Neural progenitor cell (in vitro differentiated cells): ENCODE measurements around the gene TRPM2. TPM values are rescaled to one million over a fixed set of nuclear protein-coding genes. Genes with fewer than 3 reads are reported as not detected.
"Not testable (repeated sequence)": the region's sequence is repeated elsewhere in the genome, so short reads cannot be mapped to it uniquely, and the experiment has no call there.

Experiments used
- DNase-seq: peaks from one replicate; pipeline ENCODE4 v3.0.0-alpha.2; 2016; ENCODE audit warnings: low spot score
- H2AFZ ChIP-seq: fragments of 200-600 bp; sonication (generic); replicated peaks from 2 replicates; pipeline ENCODE4 v1.6.1; 2016; ENCODE audit warnings: antibody characterized with exemption
- H3F3A ChIP-seq: fragments of 200-600 bp; sonication (generic); 2 replicates; pipeline ENCODE4 v1.6.1; 2016; ENCODE audit warnings: antibody characterized with exemption, low read depth
- H3K27ac ChIP-seq: fragments of 200-600 bp; sonication (generic); 2 replicates; pipeline ENCODE4 v1.5.1; 2016; ENCODE audit warnings: mild to moderate bottlenecking
- H3K27me3 ChIP-seq: fragments of 200-600 bp; sonication (generic); 2 replicates; pipeline ENCODE4 v1.6.1; 2016; ENCODE audit warnings: mild to moderate bottlenecking, moderate library complexity
- H3K36me3 ChIP-seq: fragments of 200-600 bp; sonication (generic); 2 replicates; pipeline ENCODE4 v1.5.1; 2016
- H3K4me1 ChIP-seq: fragments of 200-600 bp; sonication (generic); 2 replicates; pipeline ENCODE4 v1.6.1; 2016; ENCODE audit warnings: mixed run types
- H3K4me2 ChIP-seq: fragments of 200-600 bp; sonication (generic); 2 replicates; pipeline ENCODE4 v1.6.1; 2016
- H3K4me3 ChIP-seq: fragments of 200-600 bp; sonication (generic); 2 replicates; pipeline ENCODE4 v1.5.1; 2016
- H3K79me2 ChIP-seq: fragments of 200-600 bp; sonication (generic); 2 replicates; pipeline ENCODE4 v1.6.1; 2016; ENCODE audit warnings: low read depth
- H3K9ac ChIP-seq: fragments of 200-600 bp; sonication (generic); 2 replicates; pipeline ENCODE4 v1.6.1; 2016
- H3K9me3 ChIP-seq: fragments of 200-600 bp; sonication (generic); 2 replicates; pipeline ENCODE4 v1.5.1; 2016; ENCODE audit warnings: low read depth
- H4K20me1 ChIP-seq: fragments of 200-600 bp; sonication (generic); 2 replicates; pipeline ENCODE4 v1.6.1; 2016; ENCODE audit warnings: low read depth
- H3K27ac Mint-ChIP-seq: 3 replicates; pipeline ENCODE4 v1.8.0; 2021; ENCODE audit warnings: mixed read lengths
- H3K27me3 Mint-ChIP-seq: 2 replicates; pipeline ENCODE4 v1.8.0; 2022; ENCODE audit warnings: low read depth, mild to moderate bottlenecking, inconsistent platforms, moderate library complexity, mixed read lengths; ENCODE audit not compliant: insufficient read depth
- H3K36me3 Mint-ChIP-seq: 3 replicates; pipeline ENCODE4 v1.8.0; 2021; ENCODE audit warnings: mixed read lengths
- H3K4me1 Mint-ChIP-seq: 3 replicates; pipeline ENCODE4 v1.8.0; 2021; ENCODE audit warnings: mixed read lengths
- H3K4me3 Mint-ChIP-seq: 3 replicates; pipeline ENCODE4 v1.8.0; 2021; ENCODE audit warnings: mild to moderate bottlenecking, moderate library complexity, mixed read lengths
- H3K9me3 Mint-ChIP-seq: 3 replicates; pipeline ENCODE4 v1.8.0; 2020; ENCODE audit warnings: mixed read lengths
- CTCF ChIP-seq: fragments of 200-600 bp; sonication (generic); IDR thresholded peaks from 2 replicates; pipeline ENCODE4 v1.5.1; 2017; ENCODE audit warnings: antibody characterized with exemption, mild to moderate bottlenecking
- EZH2 ChIP-seq: fragments of 200-600 bp; sonication (generic); IDR thresholded peaks from 2 replicates; pipeline ENCODE4 v1.6.1; 2017; ENCODE audit warnings: antibody characterized with exemption, mild to moderate bottlenecking, moderate library complexity
- EZH2phosphoT487 ChIP-seq: fragments of 200-600 bp; sonication (generic); IDR thresholded peaks from 2 replicates; pipeline ENCODE4 v1.6.1; 2017; ENCODE audit warnings: antibody characterized with exemption
- total RNA-seq: library from RNA; depleted of rRNA; stranded (reverse); fragments of >200 nt; gene quantifications from 2 replicates; pipeline ENCODE4 v1.2.3, GENCODE V29; 2015; ENCODE audit warnings: low replicate concordance

Gene TRPM2
- total RNA-seq, 1 donor from 2014 or later: not detected

DNA sequence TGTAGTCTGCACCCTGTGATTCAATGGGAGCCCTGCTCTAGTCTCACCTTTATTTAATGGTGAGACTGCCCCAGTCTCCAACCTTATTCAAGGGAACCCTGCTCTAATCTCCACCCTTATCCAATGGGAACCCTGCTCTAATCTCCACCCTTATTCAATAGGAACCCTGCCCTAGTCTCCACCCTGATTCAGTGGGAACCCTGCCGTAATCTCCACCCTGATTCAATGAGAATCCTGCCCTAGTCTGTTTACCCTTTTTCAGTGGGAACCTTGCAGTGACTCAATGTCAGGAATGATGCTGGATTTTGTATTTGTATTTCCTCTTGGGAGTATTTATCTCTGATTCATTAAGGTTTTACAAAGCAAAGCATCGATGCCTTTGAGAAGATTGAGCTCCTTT, 39.5 kb downstream of the TRPM2 start:
- DNase-seq: peak; percentile 51
- Mint-ChIP-seq H3K36me3 (no peaks in the 10 kb centered on the region), H3K9me3 (peaks cover 11% of the 10 kb centered on the region), H3K4me3 (no peak overlapping the region), H3K4me1 (no peaks in the 10 kb centered on the region), H3K27ac (no peak overlapping the region), H3K27me3 (peaks cover 8% of the 10 kb centered on the region)
- TF ChIP-seq EZH2phosphoT487 (no peak), CTCF (no peak), EZH2 (no peak)
- Histone ChIP-seq H3K9me3 (no peaks in the 10 kb centered on the region), H3K36me3 (no peaks in the 10 kb centered on the region), H3K9ac (no peak overlapping the region), H3K4me2 (peak overlapping the region; percentile 4), H3K4me3 (no peak overlapping the region), H4K20me1 (no peaks in the 10 kb centered on the region), H2AFZ (no peak overlapping the region), H3K79me2 (no peaks in the 10 kb centered on the region), H3K27ac (no peak overlapping the region), H3K27me3 (no peaks in the 10 kb centered on the region), H3F3A (no peaks in the 10 kb centered on the region), H3K4me1 (peaks cover 8% of the 10 kb centered on the region)

DNA sequence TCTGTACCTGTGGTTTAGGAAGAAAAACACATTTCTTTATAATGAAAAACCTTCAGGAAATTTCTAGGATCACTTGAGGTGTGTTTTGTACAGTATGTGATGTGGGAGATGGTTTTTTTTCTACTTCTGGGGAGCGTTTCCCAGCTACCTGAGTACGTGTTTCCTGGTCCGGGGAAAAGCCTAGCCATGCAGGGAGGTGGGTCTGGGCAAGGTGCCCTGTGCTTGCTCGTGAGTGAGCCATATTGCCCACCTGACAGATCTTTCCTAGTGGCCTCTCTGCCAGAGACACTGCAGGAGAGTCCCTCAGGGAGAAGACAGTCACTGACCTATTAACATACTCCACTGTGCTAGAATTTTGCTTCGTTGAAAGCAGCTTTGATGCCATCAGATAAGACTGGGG, 41.3 kb downstream of the TRPM2 start:
- H3K27ac Mint-ChIP-seq: peak overlapping the region; percentile 74
- H3K9me3 Mint-ChIP-seq: peaks cover 7% of the 10 kb centered on the region

GRCh38 chr21:44395260-44395659, 41.8 kb downstream of the TRPM2 start:
- TF ChIP-seq EZH2phosphoT487 (no peak), CTCF (no peak), EZH2 (no peak)
- Histone ChIP-seq H3K9ac (no peak overlapping the region), H3K27ac (no peak overlapping the region), H3K79me2 (no peaks in the 10 kb centered on the region), H3F3A (no peaks in the 10 kb centered on the region), H3K9me3 (no peaks in the 10 kb centered on the region), H2AFZ (no peak overlapping the region), H3K36me3 (no peaks in the 10 kb centered on the region), H3K4me3 (no peak overlapping the region), H3K4me1 (peaks cover 8% of the 10 kb centered on the region), H3K4me2 (no peak overlapping the region), H3K27me3 (no peaks in the 10 kb centered on the region), H4K20me1 (no peaks in the 10 kb centered on the region)
- Mint-ChIP-seq H3K4me3 (no peak overlapping the region), H3K4me1 (no peaks in the 10 kb centered on the region), H3K27me3 (peaks cover 8% of the 10 kb centered on the region), H3K27ac (peak overlapping the region; percentile 74), H3K36me3 (no peaks in the 10 kb centered on the region), H3K9me3 (peaks cover 4% of the 10 kb centered on the region)
- peak; percentile 1 for DNase-seq

More for the DNA sequence above, 41.3 kb downstream of the TRPM2 start:
- Histone ChIP-seq H3K36me3 (no peaks in the 10 kb centered on the region), H3K4me2 (no peak overlapping the region), H3K4me1 (peaks cover 8% of the 10 kb centered on the region), H3F3A (no peaks in the 10 kb centered on the region), H3K27me3 (no peaks in the 10 kb centered on the region), H2AFZ (no peak overlapping the region), H3K79me2 (no peaks in the 10 kb centered on the region), H3K9me3 (no peaks in the 10 kb centered on the region), H3K4me3 (no peak overlapping the region), H3K27ac (no peak overlapping the region), H4K20me1 (no peaks in the 10 kb centered on the region), H3K9ac (no peak overlapping the region)
- TF ChIP-seq CTCF (no peak), EZH2 (no peak), EZH2phosphoT487 (no peak)
- H3K27me3 Mint-ChIP-seq: peaks cover 8% of the 10 kb centered on the region
- H3K4me1 Mint-ChIP-seq: no peaks in the 10 kb centered on the region
- no peaks in the 10 kb centered on the region for H3K36me3 Mint-ChIP-seq
- H3K4me3 Mint-ChIP-seq: no peak overlapping the region
- no peak for DNase-seq

- H3K79me2 ChIP-seq, H3K9me3 ChIP-seq, H3K27me3 Mint-ChIP-seq, H3K9me3 Mint-ChIP-seq, H3K4me3 ChIP-seq, H3K4me2 ChIP-seq, H3K4me1 ChIP-seq, H4K20me1 ChIP-seq, H3K9ac ChIP-seq, H3K27ac Mint-ChIP-seq, H3K27me3 ChIP-seq, H3K36me3 Mint-ChIP-seq, H3K4me3 Mint-ChIP-seq, DNase-seq, H3F3A ChIP-seq, H3K4me1 Mint-ChIP-seq, H3K36me3 ChIP-seq, H3K27ac ChIP-seq, H2AFZ ChIP-seq: not testable (repeated sequence)
Observed at GRCh38 chr21:44396803-44397202, 43.4 kb downstream of the TRPM2 start.
